Measurements from ENCODE around the gene ST3GAL3.

Gene ST3GAL3

DNA sequence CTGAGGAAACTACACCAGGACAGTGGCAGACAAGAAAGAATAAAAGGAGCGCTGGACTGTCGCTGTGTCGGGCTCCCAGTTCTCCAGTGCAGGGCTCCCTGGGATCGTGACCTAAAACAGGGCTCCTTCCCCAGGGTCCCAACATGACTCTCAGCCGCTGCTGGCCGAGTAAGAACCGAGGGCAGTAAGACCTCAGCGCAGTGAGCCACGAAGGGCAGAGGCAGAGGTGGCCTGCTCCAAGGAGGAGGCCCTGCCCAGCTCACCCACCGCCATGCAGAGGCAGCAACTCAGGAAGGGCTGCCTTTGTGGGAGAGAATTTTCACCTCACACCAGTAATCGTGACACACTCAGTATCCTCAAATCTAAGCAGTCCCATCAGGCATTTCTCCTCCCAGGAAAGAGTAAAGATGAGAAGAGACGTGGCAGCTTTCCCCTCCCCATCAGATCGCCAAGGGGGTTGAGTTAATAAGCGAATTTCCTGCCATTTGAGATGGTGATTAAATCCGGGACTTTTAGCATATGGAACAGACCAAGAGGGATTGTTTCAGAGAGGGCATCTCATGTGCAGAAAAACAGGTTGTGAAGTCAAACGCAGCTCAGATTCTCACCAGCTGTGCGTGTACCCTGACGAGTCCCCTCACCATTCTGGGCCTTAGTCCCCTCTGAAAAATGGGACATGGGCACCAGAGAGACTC is 206.5 kb downstream of the ST3GAL3 start:
- TF ChIP-seq FOXP2 (optimal IDR thresholded peaks at IDR 0.05; ENCODE audit: borderline replicate concordance, extremely low read depth, extremely low read length, insufficient read depth) (no peak), SIN3A (IDR thresholded peaks at IDR 0.05; ENCODE audit: borderline replicate concordance, insufficient read depth, low read length) (no peak), POLR2AphosphoS5 (IDR thresholded peaks at IDR 0.05; ENCODE audit: low read depth, low read length) (no peak), TAF1 (IDR thresholded peaks at IDR 0.05; ENCODE audit: borderline replicate concordance, insufficient read depth, low read length) (no peak)
- TF ChIP-seq, protein P1, sequence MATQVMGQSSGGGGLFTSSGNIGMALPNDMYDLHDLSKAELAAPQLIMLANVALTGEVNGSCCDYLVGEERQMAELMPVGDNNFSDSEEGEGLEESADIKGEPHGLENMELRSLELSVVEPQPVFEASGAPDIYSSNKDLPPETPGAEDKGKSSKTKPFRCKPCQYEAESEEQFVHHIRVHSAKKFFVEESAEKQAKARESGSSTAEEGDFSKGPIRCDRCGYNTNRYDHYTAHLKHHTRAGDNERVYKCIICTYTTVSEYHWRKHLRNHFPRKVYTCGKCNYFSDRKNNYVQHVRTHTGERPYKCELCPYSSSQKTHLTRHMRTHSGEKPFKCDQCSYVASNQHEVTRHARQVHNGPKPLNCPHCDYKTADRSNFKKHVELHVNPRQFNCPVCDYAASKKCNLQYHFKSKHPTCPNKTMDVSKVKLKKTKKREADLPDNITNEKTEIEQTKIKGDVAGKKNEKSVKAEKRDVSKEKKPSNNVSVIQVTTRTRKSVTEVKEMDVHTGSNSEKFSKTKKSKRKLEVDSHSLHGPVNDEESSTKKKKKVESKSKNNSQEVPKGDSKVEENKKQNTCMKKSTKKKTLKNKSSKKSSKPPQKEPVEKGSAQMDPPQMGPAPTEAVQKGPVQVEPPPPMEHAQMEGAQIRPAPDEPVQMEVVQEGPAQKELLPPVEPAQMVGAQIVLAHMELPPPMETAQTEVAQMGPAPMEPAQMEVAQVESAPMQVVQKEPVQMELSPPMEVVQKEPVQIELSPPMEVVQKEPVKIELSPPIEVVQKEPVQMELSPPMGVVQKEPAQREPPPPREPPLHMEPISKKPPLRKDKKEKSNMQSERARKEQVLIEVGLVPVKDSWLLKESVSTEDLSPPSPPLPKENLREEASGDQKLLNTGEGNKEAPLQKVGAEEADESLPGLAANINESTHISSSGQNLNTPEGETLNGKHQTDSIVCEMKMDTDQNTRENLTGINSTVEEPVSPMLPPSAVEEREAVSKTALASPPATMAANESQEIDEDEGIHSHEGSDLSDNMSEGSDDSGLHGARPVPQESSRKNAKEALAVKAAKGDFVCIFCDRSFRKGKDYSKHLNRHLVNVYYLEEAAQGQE (IDR thresholded peaks at IDR 0.05; ENCODE audit: insufficient read depth in 1 of 2, low read depth in 2 of 2, low read length in 2 of 2), result no peak

DNA sequence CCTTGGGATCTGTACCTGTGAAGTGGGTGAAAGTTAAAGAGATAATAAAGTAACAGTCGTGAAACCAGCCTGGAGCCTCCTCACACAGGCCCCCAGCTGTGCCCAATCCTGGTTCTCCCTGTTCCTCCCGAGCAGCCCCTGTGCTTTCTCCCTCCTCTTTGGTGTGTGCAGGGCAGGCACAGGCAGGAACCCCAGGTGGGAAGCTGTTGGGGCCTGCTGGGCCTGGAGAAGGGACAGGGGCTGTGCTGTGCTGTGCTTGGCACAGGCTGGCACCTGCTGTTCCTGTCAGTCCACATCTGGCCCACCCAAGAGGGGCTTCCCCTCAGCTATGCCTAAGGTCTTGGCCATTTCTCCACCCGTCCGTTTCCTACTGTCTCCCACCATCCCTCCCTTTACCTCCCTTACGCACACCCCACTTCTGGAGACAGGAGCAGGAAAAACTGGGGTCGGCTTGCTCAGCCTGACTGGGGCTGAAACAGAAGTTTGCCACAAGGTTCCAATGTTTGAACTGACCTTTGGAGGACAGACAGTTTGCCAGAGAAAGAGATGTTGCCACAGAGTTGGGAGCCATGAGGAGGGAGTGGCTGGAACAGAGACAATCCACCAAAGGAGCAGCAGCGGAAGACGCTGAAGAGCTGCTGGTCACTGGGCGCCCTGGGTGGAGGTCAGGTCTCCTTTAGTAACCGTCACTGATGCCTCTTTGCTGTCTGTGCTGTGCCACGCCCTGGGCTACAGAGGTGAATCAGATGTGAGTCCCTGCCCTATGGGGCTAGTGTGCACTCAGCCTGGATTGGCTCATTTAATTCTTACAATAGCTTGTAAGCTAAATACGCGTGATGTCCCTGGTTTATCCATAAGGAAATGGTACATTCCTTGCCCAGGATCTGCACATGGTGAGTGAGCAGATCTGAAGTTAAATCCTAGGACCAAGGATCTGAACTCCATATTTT is 207.5 kb downstream of the ST3GAL3 start:
- TF ChIP-seq, protein P1 (IDR thresholded peaks at IDR 0.05; ENCODE audit: insufficient read depth in 1 of 2, low read depth in 2 of 2, low read length in 2 of 2), result no peak
- TF ChIP-seq FOXP2 (optimal IDR thresholded peaks at IDR 0.05; ENCODE audit: borderline replicate concordance, extremely low read depth, extremely low read length, insufficient read depth), result no peak

DNA sequence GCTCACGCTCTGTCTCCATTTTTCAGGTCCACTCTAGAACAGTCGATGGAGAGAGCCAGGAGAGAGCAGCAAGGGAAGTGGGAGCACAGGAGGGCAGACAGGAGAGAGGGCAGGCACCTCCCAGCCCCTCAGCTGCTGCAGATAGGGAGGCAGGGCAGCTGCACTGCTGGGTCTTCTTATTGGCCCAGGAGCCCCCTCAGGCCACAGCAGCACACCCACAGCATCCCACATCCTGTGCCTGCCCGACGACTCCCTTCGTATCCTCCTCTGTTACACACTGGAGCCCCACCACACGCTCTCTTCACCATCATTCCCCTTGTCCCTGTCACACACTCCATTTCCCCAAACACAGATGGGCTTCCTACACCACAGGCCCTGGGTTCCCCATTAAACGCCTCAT is 212.6 kb downstream of the ST3GAL3 start:
- TF ChIP-seq, protein P1 (IDR thresholded peaks at IDR 0.05; ENCODE audit: insufficient read depth in 1 of 2, low read depth in 2 of 2, low read length in 2 of 2), result no peak
- TF ChIP-seq SIN3A (IDR thresholded peaks at IDR 0.05; ENCODE audit: borderline replicate concordance, insufficient read depth, low read length) (no peak), POLR2AphosphoS5 (IDR thresholded peaks at IDR 0.05; ENCODE audit: low read depth, low read length) (no peak), TAF1 (IDR thresholded peaks at IDR 0.05; ENCODE audit: borderline replicate concordance, insufficient read depth, low read length) (no peak), FOXP2 (optimal IDR thresholded peaks at IDR 0.05; ENCODE audit: borderline replicate concordance, extremely low read depth, extremely low read length, insufficient read depth) (no peak)

DNA sequence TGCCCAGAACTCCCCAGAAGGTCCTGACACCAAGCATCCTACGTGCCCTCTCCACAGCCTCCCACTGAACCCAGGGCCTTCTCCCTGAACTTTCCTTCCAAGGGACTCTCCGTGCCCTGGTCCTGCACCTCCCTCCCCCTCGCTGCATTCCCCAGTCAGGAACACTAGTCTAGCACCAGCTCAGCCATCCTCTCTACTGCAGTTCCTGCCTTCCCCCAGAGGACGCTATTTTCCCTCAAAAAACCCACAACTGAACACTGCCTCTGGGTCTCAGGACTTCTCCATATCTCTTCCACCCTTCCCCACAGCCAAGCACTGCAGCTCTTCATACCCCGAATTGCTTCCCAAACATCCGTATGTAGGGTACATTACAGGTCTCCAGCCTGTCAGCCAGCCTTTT is 213.7 kb downstream of the ST3GAL3 start:
- TF ChIP-seq POLR2AphosphoS5 (IDR thresholded peaks at IDR 0.05; ENCODE audit: low read depth, low read length) (no peak), TAF1 (IDR thresholded peaks at IDR 0.05; ENCODE audit: borderline replicate concordance, insufficient read depth, low read length) (no peak), SIN3A (IDR thresholded peaks at IDR 0.05; ENCODE audit: borderline replicate concordance, insufficient read depth, low read length) (no peak), FOXP2 (optimal IDR thresholded peaks at IDR 0.05; ENCODE audit: borderline replicate concordance, extremely low read depth, extremely low read length, insufficient read depth) (no peak)
- TF ChIP-seq, protein P1 (IDR thresholded peaks at IDR 0.05; ENCODE audit: insufficient read depth in 1 of 2, low read depth in 2 of 2, low read length in 2 of 2), result no peak

Data from PFSK-1 (cell line).